Keratinocyte (primary cell): ENCODE results near the gene SCN9A. TPM values are rescaled to one million over a fixed set of nuclear protein-coding genes. Genes with fewer than 3 reads are reported as not detected.

Source experiments
- DNase-seq: peaks from one replicate; pipeline ENCODE4 v3.0.0-alpha.2; 2011; ENCODE audit warnings: low read depth, missing footprints, low spot score
- FAIRE-seq: peaks from 2 replicates; lab custom pipeline; 2011; peaks lifted over from hg19 to GRCh38; lab: Jason Lieb, UNC
- H2AFZ ChIP-seq: 2 replicates; pipeline ENCODE4 v1.6.0; 2012; ENCODE audit warnings: low read length, control low read depth, inconsistent platforms; ENCODE audit not compliant: control insufficient read depth
- H3K27ac ChIP-seq: 2 replicates; pipeline ENCODE4 v1.5.1; 2011; ENCODE audit warnings: low read length; ENCODE audit not compliant: control insufficient read depth, insufficient read depth
- H3K27me3 ChIP-seq: 3 replicates; pipeline ENCODE4 v1.6.0; 2011; ENCODE audit warnings: low read length; ENCODE audit not compliant: control insufficient read depth, insufficient read depth; ENCODE audit errors: extremely low read depth
- H3K36me3 ChIP-seq, 2 experiments: 2 replicates in 1 of 2; 3 replicates in 1 of 2; pipeline ENCODE4 v1.5.1; 2011; ENCODE audit warnings: low read length in 2 of 2, mild to moderate bottlenecking in 1 of 2; ENCODE audit not compliant: control insufficient read depth in 2 of 2, insufficient read depth in 2 of 2; ENCODE audit errors: extremely low read depth in 1 of 2
- H3K4me1 ChIP-seq: 3 replicates; pipeline ENCODE4 v1.5.1; 2011; ENCODE audit warnings: low read length; ENCODE audit not compliant: control insufficient read depth, insufficient read depth; ENCODE audit errors: extremely low read depth
- H3K4me2 ChIP-seq: 3 replicates; pipeline ENCODE4 v1.6.0; 2011; ENCODE audit warnings: low read depth, low read length; ENCODE audit not compliant: control insufficient read depth, insufficient read depth; ENCODE audit errors: extremely low read depth
- H3K4me3 ChIP-seq, 3 experiments: fragments of 200-600 bp in 1 of 3; sonication (generic) in 1 of 3; 2 replicates in 2 of 3; 3 replicates in 1 of 3; pipeline ENCODE4 v1.5.1; 2011 to 2016; ENCODE audit warnings: low read length in 3 of 3, mild to moderate bottlenecking in 3 of 3, control low read depth in 2 of 3, inconsistent platforms in 1 of 3, low read depth in 1 of 3, mixed read lengths in 1 of 3, mixed run types in 1 of 3, moderate library complexity in 1 of 3; ENCODE audit not compliant: control insufficient read depth in 2 of 3, insufficient read depth in 2 of 3; ENCODE audit errors: extremely low read depth in 1 of 3
- H3K79me2 ChIP-seq: 2 replicates; pipeline ENCODE4 v1.6.0; 2012; ENCODE audit warnings: low read length; ENCODE audit not compliant: control insufficient read depth, insufficient read depth
- H3K9ac ChIP-seq: 3 replicates; pipeline ENCODE4 v1.6.0; 2011; ENCODE audit warnings: low read length; ENCODE audit not compliant: control insufficient read depth, insufficient read depth; ENCODE audit errors: extremely low read depth
- H3K9me1 ChIP-seq: 3 replicates; pipeline ENCODE4 v1.6.0; 2011; ENCODE audit warnings: low read length; ENCODE audit not compliant: control insufficient read depth, insufficient read depth; ENCODE audit errors: extremely low read depth
- H3K9me3 ChIP-seq: 2 replicates; pipeline ENCODE4 v1.5.1; 2012; ENCODE audit warnings: low read depth, low read length; ENCODE audit not compliant: control insufficient read depth
- H4K20me1 ChIP-seq: 3 replicates; pipeline ENCODE4 v1.6.0; 2011; ENCODE audit warnings: low read length; ENCODE audit not compliant: control insufficient read depth, insufficient read depth; ENCODE audit errors: extremely low read depth
- CTCF ChIP-seq, 3 experiments: IDR thresholded peaks in 1 of 3; conservative IDR thresholded peaks in 1 of 3; optimal IDR thresholded peaks in 1 of 3; 2 replicates in 2 of 3; 3 replicates in 1 of 3; pipeline versions ENCODE3 to v1.5.1; 2011; ENCODE audit warnings: low read length in 3 of 3, mild to moderate bottlenecking in 3 of 3, moderate library complexity in 2 of 3, control low read depth in 1 of 3, inconsistent platforms in 1 of 3; ENCODE audit not compliant: insufficient read depth in 2 of 3; ENCODE audit errors: extremely low read depth in 1 of 3
- EZH2 ChIP-seq: IDR thresholded peaks from one replicate; pipeline ENCODE4 v1.6.1; 2012; ENCODE audit warnings: inconsistent platforms, mild to moderate bottlenecking, low read length, moderate library complexity
- dilution Hi-C: fragments of 300-500 bp; cut with MboI; formaldehyde crosslinking; loops from one replicate; pipeline ENCODE4 v1.7.0; 2020; ENCODE audit warnings: low sequenced_read_pairs; ENCODE audit not compliant: extremely low pct_ligation_motif_present
- polyA plus RNA-seq, 5 experiments: library from polyadenylated mRNA; depleted of rRNA in 3 of 5; stranded (reverse) in 3 of 5; stranded (forward) in 1 of 5; unstranded in 1 of 5; fragments of >200 nt; gene quantifications; 1 replicate in 1 of 5; 2 replicates in 3 of 5; 3 replicates in 1 of 5; pipeline versions ENCODE4 v1.2.1 to v1.2.3, GENCODE V29; 2011 to 2012; ENCODE audit warnings: missing spikeins in 2 of 5, low read depth in 1 of 5, low replicate concordance in 1 of 5

Gene SCN9A
- polyA plus RNA-seq, 1 donor (not counting 4 experiments of a cell fraction or from before 2014, with no cell fraction given), result 0.10 TPM

GRCh38 chr2:166361351-166362153 lies 14.2 kb downstream of the SCN9A start:
- H3K27ac ChIP-seq, result no peak overlapping the region
- no peaks in the 10 kb centered on the region for H3K27me3 ChIP-seq
- no peaks in the 10 kb centered on the region for H3K4me1 ChIP-seq
- no peaks in the 10 kb centered on the region for H3K9me3 ChIP-seq
- no peak overlapping the region for H3K4me2 ChIP-seq
- no peaks in the 10 kb centered on the region for H3K9me1 ChIP-seq
- H3K4me3 ChIP-seq, result no peak overlapping the region
- DNase-seq (no peak), FAIRE-seq (peak; percentile 13)
- no peak overlapping the region for H2AFZ ChIP-seq
- H3K79me2 ChIP-seq, result no peaks in the 10 kb centered on the region
- no peak for TF ChIP-seq EZH2
- peak in 2 of 3 experiments; percentile 42 to 46 for TF ChIP-seq CTCF (optimal IDR thresholded peaks at IDR 0.05 in 1 of 3, IDR thresholded peaks at IDR 0.05 in 1 of 3, conservative IDR thresholded peaks at IDR 0.05 in 1 of 3; ENCODE audit: extremely low read depth in 1 of 3, insufficient read depth in 2 of 3, low read length in 3 of 3)
- no peaks in the 10 kb centered on the region for H4K20me1 ChIP-seq
- no peaks in the 10 kb centered on the region for H3K36me3 ChIP-seq
- no peak overlapping the region for H3K9ac ChIP-seq
- dilution Hi-C loops, result no loop called here

- dilution Hi-C loops, result no loop called here
- H3K27me3 ChIP-seq, result no peaks in the 10 kb centered on the region
- H3K27ac ChIP-seq, result no peak overlapping the region
- H3K4me2 ChIP-seq, result no peak overlapping the region
- FAIRE-seq (no peak), DNase-seq (no peak)
- H3K4me1 ChIP-seq, result no peaks in the 10 kb centered on the region
- H3K79me2 ChIP-seq, result no peaks in the 10 kb centered on the region
- no peaks in the 10 kb centered on the region for H3K36me3 ChIP-seq
- H3K9ac ChIP-seq, result no peak overlapping the region
- H3K9me3 ChIP-seq, result no peaks in the 10 kb centered on the region
- H3K9me1 ChIP-seq, result no peaks in the 10 kb centered on the region
- TF ChIP-seq CTCF (optimal IDR thresholded peaks at IDR 0.05 in 1 of 3, IDR thresholded peaks at IDR 0.05 in 1 of 3, conservative IDR thresholded peaks at IDR 0.05 in 1 of 3; ENCODE audit: extremely low read depth in 1 of 3, insufficient read depth in 2 of 3, low read length in 3 of 3), result no peak
- TF ChIP-seq EZH2, result no peak
- H3K4me3 ChIP-seq, result no peak overlapping the region
- no peaks in the 10 kb centered on the region for H4K20me1 ChIP-seq
- no peak overlapping the region for H2AFZ ChIP-seq
These were observed 14.8 kb downstream of the SCN9A start for GRCh38 chr2:166360906-166361305.
